ENCODE measurements around the gene SPRYD4. TPM values are rescaled to one million over a fixed set of nuclear protein-coding genes. Genes with fewer than 3 reads are reported as not detected.
"Not testable (repeated sequence)": the region's sequence is repeated elsewhere in the genome, so short reads cannot be mapped to it uniquely, and the experiment has no call there.

Gene SPRYD4
- total and polyA plus RNA-seq, 9 of the 15 experiments (the other 6 are each of a cell fraction or from before 2014, with no cell fraction given), result 1.8 to 4.7 (median 2.8) TPM

DNA sequence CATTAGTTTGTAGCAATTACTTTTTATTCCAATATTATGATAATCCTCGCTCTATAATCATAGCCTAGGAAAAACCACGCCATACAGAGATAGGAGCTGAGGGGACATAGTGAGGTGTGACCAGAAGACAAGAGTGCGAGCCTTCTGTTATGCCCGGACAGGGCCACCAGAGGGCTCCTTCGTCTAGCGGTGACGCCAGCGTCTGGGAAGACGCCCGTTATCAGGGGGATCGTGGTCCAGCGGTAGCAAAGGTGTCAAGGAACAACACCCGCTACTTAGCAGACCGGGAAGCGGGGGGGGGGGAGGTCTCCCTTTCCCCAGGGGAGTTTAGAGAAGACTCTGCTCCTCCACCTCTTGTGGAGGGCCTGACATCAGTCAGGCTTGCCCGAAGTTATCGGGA lies 28.3 kb downstream of the SPRYD4 start:
- H4K20me1 ChIP-seq (replicated peaks; ENCODE audit: control insufficient read depth, insufficient read depth, low read length); H3K9me1 ChIP-seq (ENCODE audit: control insufficient read depth, insufficient read depth, low read length); H3K9ac ChIP-seq (ENCODE audit: insufficient read depth in 1 of 2, low read depth in 2 of 2, low read length in 2 of 2); H3K4me2 ChIP-seq (ENCODE audit: insufficient read depth, low read length); H3K27ac ChIP-seq (ENCODE audit: extremely low read depth, low read depth, low read length); in situ Hi-C loops (cut with MboI); H3K9me3 ChIP-seq (replicated peaks; ENCODE audit: control insufficient read depth, insufficient read depth, low read depth, low read length); H2AFZ ChIP-seq (ENCODE audit: low read depth, low read length); H3K27me3 ChIP-seq (ENCODE audit: control insufficient read depth in 2 of 2, insufficient read depth in 2 of 2, low read length in 2 of 2); H3K4me3 ChIP-seq; H3K36me3 ChIP-seq (ENCODE audit: control insufficient read depth, insufficient read depth, low read length); BruUV-seq (replicated peaks); H3K4me1 ChIP-seq (replicated peaks in 1 of 2; ENCODE audit: control insufficient read depth in 2 of 2, insufficient read depth in 2 of 2, low read length in 2 of 2); CTCF ChIA-PET (ENCODE audit: low intra/inter-chr PET ratio); intact Hi-C loops (cut with micrococcal nuclease); H3K79me2 ChIP-seq (ENCODE audit: control insufficient read depth, insufficient read depth, low read length); TF ChIP-seq JUND (tag; IDR thresholded peaks at IDR 0.05; ENCODE audit: borderline replicate concordance, low read depth, low read length): not testable (repeated sequence)
- DNase-seq (ENCODE audit: extremely low read depth in 1 of 4, low spot score in 3 of 4), result peak; percentile 39 to 70 (median 52)
- POLR2A ChIA-PET, result interaction anchor here (0.7 kb wide), 1 partner anchor 115 kb away, joined by 4 read pairs; no protein-coding TSS in a partner anchor
- WGBS (ENCODE audit: insufficient coverage, low coverage, missing lambda C conversion rate), result 0% methylated on average over 10 of the region's 17 CpGs
- TF ChIP-seq, protein P1, sequence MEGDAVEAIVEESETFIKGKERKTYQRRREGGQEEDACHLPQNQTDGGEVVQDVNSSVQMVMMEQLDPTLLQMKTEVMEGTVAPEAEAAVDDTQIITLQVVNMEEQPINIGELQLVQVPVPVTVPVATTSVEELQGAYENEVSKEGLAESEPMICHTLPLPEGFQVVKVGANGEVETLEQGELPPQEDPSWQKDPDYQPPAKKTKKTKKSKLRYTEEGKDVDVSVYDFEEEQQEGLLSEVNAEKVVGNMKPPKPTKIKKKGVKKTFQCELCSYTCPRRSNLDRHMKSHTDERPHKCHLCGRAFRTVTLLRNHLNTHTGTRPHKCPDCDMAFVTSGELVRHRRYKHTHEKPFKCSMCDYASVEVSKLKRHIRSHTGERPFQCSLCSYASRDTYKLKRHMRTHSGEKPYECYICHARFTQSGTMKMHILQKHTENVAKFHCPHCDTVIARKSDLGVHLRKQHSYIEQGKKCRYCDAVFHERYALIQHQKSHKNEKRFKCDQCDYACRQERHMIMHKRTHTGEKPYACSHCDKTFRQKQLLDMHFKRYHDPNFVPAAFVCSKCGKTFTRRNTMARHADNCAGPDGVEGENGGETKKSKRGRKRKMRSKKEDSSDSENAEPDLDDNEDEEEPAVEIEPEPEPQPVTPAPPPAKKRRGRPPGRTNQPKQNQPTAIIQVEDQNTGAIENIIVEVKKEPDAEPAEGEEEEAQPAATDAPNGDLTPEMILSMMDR (IDR thresholded peaks at IDR 0.05 in 2 of 3, conservative IDR thresholded peaks at IDR 0.05 in 1 of 3; ENCODE audit: insufficient read depth in 2 of 3, low read depth in 1 of 3, low read length in 3 of 3), result peak in 2 of 3 experiments; percentile 41 to 44; a peak in 4 of 6 replicates
- TF ChIP-seq JUND (IDR thresholded peaks at IDR 0.05; ENCODE audit: borderline replicate concordance, low read depth, low read length) (peak; percentile 26; the same call in 1 of the 2 replicates), CREM (IDR thresholded peaks at IDR 0.05; ENCODE audit: low read depth) (peak; percentile 70)
- ATAC-seq, result peak; percentile 42; the same call in 1 of the 3 replicates
- FAIRE-seq, result peak; percentile 56

DNA sequence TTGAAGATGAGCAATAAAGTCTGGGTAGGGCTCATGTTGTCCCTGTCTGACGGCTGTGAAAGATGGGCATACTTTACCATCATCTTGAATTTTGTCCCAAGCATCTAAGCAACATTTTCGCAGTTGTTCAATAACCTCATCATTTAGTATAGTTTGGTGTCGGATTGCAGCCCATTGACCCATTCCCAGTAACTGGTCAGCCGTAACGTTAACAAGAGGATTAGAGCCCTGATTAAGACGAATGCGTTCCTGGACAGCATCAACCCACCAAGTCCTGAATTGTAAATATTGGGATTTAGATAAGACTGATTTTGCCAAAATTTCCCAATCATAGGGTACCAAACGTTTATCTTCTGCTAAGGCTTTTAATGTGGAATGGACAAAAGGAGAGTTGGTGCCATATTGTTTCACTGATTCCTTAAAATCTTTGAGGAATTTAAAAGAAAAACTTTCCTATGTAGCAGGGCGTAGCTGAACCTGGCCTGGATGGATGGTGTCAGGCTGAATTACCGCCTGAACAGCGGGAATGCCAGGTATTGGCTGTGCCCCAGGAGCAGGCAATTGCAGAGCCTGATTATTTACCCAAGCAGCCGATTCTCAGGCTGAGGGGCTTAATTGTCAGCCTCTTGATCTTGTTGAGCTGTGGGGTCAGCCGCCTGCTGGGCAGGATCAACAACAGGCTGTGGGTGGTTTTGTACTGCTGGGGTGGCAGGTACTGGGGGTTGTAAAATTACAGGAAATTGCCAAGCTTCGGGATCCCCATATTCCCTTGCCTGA lies 29.9 kb downstream of the SPRYD4 start:
- in situ Hi-C loops (cut with MboI); H3K27me3 ChIP-seq (ENCODE audit: control insufficient read depth in 2 of 2, insufficient read depth in 2 of 2, low read length in 2 of 2); H4K20me1 ChIP-seq (replicated peaks; ENCODE audit: control insufficient read depth, insufficient read depth, low read length); POLR2A ChIA-PET; ATAC-seq; DNase-seq (ENCODE audit: extremely low read depth in 1 of 4, low spot score in 3 of 4); H3K79me2 ChIP-seq (ENCODE audit: control insufficient read depth, insufficient read depth, low read length); BruUV-seq (replicated peaks); H3K9me1 ChIP-seq (ENCODE audit: control insufficient read depth, insufficient read depth, low read length); intact Hi-C loops (cut with micrococcal nuclease); FAIRE-seq; H2AFZ ChIP-seq (ENCODE audit: low read depth, low read length); H3K9ac ChIP-seq (ENCODE audit: insufficient read depth in 1 of 2, low read depth in 2 of 2, low read length in 2 of 2); H3K4me1 ChIP-seq (replicated peaks in 1 of 2; ENCODE audit: control insufficient read depth in 2 of 2, insufficient read depth in 2 of 2, low read length in 2 of 2); H3K27ac ChIP-seq (ENCODE audit: extremely low read depth, low read depth, low read length); H3K4me2 ChIP-seq (ENCODE audit: insufficient read depth, low read length); H3K36me3 ChIP-seq (ENCODE audit: control insufficient read depth, insufficient read depth, low read length); H3K4me3 ChIP-seq; H3K9me3 ChIP-seq (replicated peaks; ENCODE audit: control insufficient read depth, insufficient read depth, low read depth, low read length): not testable (repeated sequence)
- WGBS (ENCODE audit: insufficient coverage, low coverage, missing lambda C conversion rate), result 22% methylated on average over 14 of the region's 14 CpGs
- CTCF ChIA-PET (ENCODE audit: low intra/inter-chr PET ratio), result interaction anchor here (0.7 to 1.1 kb wide), 2 partner anchors 75 to 211 kb away, joined by 3 read pairs; no protein-coding TSS in a partner anchor

Data from K562 (cell line).